ENCODE results near the gene ZNF19. TPM values are rescaled to one million over a fixed set of nuclear protein-coding genes. Genes with fewer than 3 reads are reported as not detected.

ZNF19 gene
- total and polyA plus RNA-seq, 2 of the 8 experiments (the other 6 are each of a cell fraction or from before 2014, with no cell fraction given) = 1.5 to 3.5 TPM

GRCh38 chr16:71524566-71525553, 35.7 kb upstream of the ZNF19 start:
- peak overlapping the region; percentile 73 to 94 for H3K4me2 ChIP-seq (ENCODE audit: insufficient read depth in 1 of 2, low read depth in 2 of 2, low read length in 2 of 2)
- peak overlapping the region in 3 of 4 experiments; percentile 16 to 60 (median 25); a peak in 5 of 8 replicates for H3K4me3 ChIP-seq (ENCODE audit: extremely low read depth in 1 of 4, insufficient read depth in 2 of 4, low read depth in 3 of 4, low read length in 4 of 4)
- H2BK15ac ChIP-seq (ENCODE audit: low read length) = peak overlapping the region; percentile 54; the same call in 1 of the 2 replicates
- H3K18ac ChIP-seq (ENCODE audit: extremely low read depth, low read length) = peak overlapping the region; percentile 75
- ChIA-PET CTCF (ENCODE audit: partially characterized antibody) (interaction anchor here (0.7 to 4.3 kb wide), 5 partner anchors 13 to 86 kb away, joined by 3 to 51 read pairs (median 12); no protein-coding TSS in a partner anchor), POLR2A (ENCODE audit: partially characterized antibody) (interaction anchor here (1.0 to 2.7 kb wide), 5 partner anchors 10 to 86 kb away, joined by 3 to 19 read pairs (median 3); no protein-coding TSS in a partner anchor)
- H3K9ac ChIP-seq (replicated peaks in 1 of 4; ENCODE audit: extremely low read depth in 1 of 4, low read depth in 3 of 4, low read length in 3 of 4) = peak overlapping the region in 1 of 4 experiments; percentile 54; a peak in 2 of 7 replicates
- peaks cover 0 to 18% (median 13%) of the 10 kb centered on the region in 4 experiments; a peak in 4 of 7 replicates for H3K4me1 ChIP-seq (replicated peaks in 1 of 4; ENCODE audit: control insufficient read depth in 3 of 4, insufficient read depth in 4 of 4, low read length in 3 of 4)
- TF ChIP-seq EGR1 (IDR thresholded peaks at IDR 0.05; ENCODE audit: borderline replicate concordance, low read depth, low read length) = peak; percentile 83; the same call in 1 of the 2 replicates
- TF ChIP-seq SP2 (IDR thresholded peaks at IDR 0.05; ENCODE audit: low read length) = no peak
- H2AK5ac ChIP-seq (ENCODE audit: low read depth, low read length) = no peak overlapping the region
- FAIRE-seq (no peak), DNase-seq (ENCODE audit: low read depth in 1 of 2, low spot score in 2 of 2) (no peak)
- H3K27me3 ChIP-seq (replicated peaks in 1 of 4; ENCODE audit: control insufficient read depth in 3 of 4, extremely low read depth in 1 of 4, insufficient read depth in 3 of 4, low read length in 3 of 4) = no peaks in the 10 kb centered on the region
- 0 out of 4 replicates have a peak, but pooled peaks cover 0 to 4% of the 10 kb centered on the region in 2 experiments for H3K79me2 ChIP-seq (ENCODE audit: control insufficient read depth in 1 of 2, insufficient read depth in 2 of 2, low read length in 2 of 2)
- peak overlapping the region; percentile 82; the same call in 1 of the 2 replicates for H2BK12ac ChIP-seq (ENCODE audit: low read depth, low read length)
- no peak overlapping the region for H3K14ac ChIP-seq (ENCODE audit: insufficient read length)
- H4K5ac ChIP-seq (ENCODE audit: insufficient read length, low read depth, low read length) = peak overlapping the region; percentile 23
- H3K36me3 ChIP-seq (ENCODE audit: control insufficient read depth in 2 of 4, insufficient read depth in 4 of 4, low read length in 3 of 4) = peaks cover 0 to 2% (median 0%) of the 10 kb centered on the region in 4 experiments; a peak in 2 of 8 replicates
- 0 out of 2 replicates have a peak overlapping the region, but pooled peaks have one; percentile 76 for H2BK5ac ChIP-seq (ENCODE audit: low read depth, low read length)
- WGBS, 2 experiments (ENCODE audit: extremely low coverage in 1 of 2, insufficient coverage in 1 of 2, insufficient read length in 1 of 2, insufficient replicate concordance in 2 of 2, low coverage in 1 of 2, low lambda C conversion rate in 2 of 2, missing lambda C conversion rate in 1 of 2) = 60% methylated on average over 16 of the region's 16 CpGs; no CpG with 5 or more reads in 1 of the 2 experiments
- no peak overlapping the region for H3K27ac ChIP-seq (ENCODE audit: low read depth, low read length)
- H3K9me3 ChIP-seq (ENCODE audit: insufficient read depth in 2 of 2, low read depth in 1 of 2, low read length in 1 of 2) = no peaks in the 10 kb centered on the region
- H2BK20ac ChIP-seq (ENCODE audit: low read length) = peak overlapping the region; percentile 68; the same call in 1 of the 2 replicates
- no peak overlapping the region for H3K23ac ChIP-seq (ENCODE audit: insufficient read length)
- peak overlapping the region; percentile 68 for H2AFZ ChIP-seq (ENCODE audit: low read length)
- peaks cover 10% of the 10 kb centered on the region; the same call in 1 of the 2 replicates for H3K23me2 ChIP-seq (ENCODE audit: low read depth, low read length)
- peak overlapping the region; percentile 45 for H4K91ac ChIP-seq (replicated peaks; ENCODE audit: insufficient read length, low read length)
- no peaks in the 10 kb centered on the region for H4K20me1 ChIP-seq (replicated peaks in 1 of 2; ENCODE audit: control insufficient read depth in 1 of 2, insufficient read depth in 2 of 2, low read length in 2 of 2)
- H3K56ac ChIP-seq (replicated peaks; ENCODE audit: insufficient read length, low read depth, low read length) = no peak overlapping the region
- peak overlapping the region; percentile 4 for H3K4ac ChIP-seq (replicated peaks; ENCODE audit: insufficient read length, low read depth, low read length)
- no peaks in the 10 kb centered on the region for H3K79me1 ChIP-seq (ENCODE audit: low read depth, low read length)
- H4K8ac ChIP-seq (ENCODE audit: extremely low read depth, insufficient read depth, low read length) = no peak overlapping the region; the same call in 1 of the 2 replicates
- H2BK120ac ChIP-seq (replicated peaks; ENCODE audit: low read depth, low read length) = peak overlapping the region; percentile 57

Measured in H1 (cell line).